OCI-M2 (cell line): ENCODE data around the gene MICU1.
"Not testable (repeated sequence)": the region's sequence is repeated elsewhere in the genome, so short reads cannot be mapped to it uniquely, and the experiment has no call there.

Experiments used
- DNase-seq: peaks from one replicate; lab custom pipeline; 2025; ENCODE audit not compliant: unreplicated experiment; lab: John Stamatoyannopoulos, UW

Gene MICU1

DNA sequence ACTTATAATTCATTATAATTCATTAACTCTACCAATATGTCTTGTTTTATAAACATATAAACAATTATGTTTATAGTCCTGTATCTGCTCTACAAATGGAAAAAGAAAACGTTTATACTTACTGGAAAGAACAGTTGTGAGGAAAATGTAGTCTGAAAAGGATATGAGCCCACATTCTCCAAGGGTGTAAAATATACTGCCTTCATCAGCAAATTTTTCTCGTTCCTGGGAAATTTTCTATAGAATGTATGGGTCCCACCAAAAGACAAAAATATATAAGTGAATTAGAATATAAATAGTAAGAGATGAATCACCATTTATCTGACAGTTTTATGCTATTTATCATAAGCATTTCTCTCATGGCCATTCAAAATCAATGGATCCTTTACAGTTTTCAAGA is 117.8 kb downstream of the MICU1 start:
- DNase-seq: no peak

DNA sequence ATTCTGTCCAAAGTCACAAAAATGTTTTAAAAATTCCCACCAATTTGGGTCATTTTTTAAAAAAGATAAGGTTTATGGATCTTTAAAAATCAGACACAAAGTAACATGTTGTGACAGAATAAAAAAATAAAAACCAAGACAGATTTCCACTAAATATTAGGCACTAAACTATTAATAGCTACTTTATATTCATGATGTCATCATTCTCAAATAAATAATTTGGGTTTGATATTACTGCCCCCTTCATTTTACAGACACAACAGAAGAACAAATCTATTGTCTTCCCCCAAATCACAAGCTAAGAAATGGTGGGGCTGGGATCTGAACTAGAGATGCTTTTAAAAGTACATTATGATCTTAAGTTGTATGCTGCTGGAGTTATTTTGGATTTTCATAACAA is 119.4 kb downstream of the MICU1 start:
- no peak for DNase-seq

DNA sequence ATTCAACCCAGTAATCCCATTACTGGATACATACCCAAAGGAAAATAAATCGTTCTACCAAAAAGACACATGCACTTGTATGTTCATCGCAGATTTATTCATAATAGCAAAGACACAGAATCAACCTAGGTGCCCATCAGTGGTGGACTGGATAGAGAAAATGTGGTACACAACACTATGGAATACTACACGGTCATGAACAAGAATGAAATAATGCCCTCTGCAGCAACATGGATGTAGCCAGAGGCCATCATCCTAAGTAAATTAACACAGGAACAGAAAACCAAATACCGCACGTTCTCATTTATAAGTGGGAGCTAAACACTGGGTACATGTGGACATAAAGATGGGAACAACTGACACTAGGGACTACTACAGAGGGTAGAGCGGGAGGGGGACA is 120.4 kb downstream of the MICU1 start:
- no peak for DNase-seq

DNA sequence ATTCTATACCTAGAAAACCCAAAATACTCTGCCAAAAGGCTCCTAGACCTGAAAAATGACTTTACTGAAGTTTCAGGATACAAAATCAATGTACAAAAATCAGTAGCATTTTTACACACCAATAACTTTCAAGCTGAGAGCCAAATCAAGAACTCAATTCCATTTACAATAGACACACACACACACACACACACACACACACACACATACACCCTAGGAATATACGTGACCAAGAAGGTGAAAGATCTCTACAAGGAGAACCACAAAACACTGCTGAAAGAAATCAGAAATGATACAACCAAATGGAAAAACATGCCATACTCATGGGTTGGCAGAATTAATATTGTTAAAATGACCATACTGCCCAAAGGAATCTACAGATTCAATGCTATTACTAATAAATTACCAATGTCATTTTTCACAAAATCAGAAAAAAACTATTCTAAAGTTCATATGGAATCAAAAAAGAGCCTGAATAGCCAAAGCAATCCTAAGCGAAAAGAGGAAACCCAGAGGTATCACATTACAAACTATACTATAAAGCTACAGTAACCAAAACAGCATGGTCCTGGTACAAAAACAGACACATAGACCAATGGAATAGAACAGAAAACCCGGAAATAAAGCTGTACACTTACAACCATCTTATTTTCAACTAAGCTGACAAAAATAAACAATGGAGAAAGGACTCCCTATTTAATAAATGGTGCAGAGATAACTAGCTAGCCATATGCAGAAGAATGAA is 122.0 kb downstream of the MICU1 start:
- no peak for DNase-seq

DNA sequence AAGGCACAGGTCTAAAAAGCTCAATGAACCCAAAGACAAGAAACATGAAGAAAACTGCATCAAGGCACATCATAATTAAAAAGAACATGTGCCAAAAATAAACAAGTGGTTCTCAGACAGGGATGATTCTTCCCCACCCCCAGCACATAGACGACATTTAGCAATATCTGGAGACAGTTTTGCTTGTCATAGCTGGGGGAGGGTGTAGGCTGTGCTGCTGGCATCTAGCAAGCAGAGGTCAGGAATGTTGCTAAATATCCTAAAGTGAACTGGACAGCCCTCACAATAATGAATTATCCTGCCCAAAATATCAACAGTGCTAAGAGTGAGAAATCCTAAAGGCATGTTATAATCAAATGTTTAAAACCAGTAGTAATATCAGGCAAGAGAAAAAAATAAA is 122.6 kb downstream of the MICU1 start:
- DNase-seq: no peak

DNA sequence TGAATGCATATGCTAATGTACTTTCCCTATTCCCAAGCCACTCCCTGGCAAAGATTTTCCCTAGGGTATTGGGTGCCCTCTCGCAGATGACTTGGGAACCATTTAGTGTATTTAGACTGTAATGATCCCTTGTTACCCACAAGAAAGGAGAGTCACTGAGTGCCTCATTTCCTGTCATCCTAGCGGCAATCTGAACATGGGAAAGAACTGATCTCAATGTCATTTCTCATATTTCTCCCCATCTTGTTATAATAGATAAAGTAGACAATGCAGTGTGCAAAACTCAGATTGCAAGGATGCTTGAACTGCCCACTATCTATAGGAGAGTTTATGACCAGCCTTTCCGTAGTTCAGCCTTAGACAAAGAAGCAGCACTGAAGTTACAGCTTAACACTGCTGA is 123.3 kb downstream of the MICU1 start:
- DNase-seq: peak; percentile 14

DNA sequence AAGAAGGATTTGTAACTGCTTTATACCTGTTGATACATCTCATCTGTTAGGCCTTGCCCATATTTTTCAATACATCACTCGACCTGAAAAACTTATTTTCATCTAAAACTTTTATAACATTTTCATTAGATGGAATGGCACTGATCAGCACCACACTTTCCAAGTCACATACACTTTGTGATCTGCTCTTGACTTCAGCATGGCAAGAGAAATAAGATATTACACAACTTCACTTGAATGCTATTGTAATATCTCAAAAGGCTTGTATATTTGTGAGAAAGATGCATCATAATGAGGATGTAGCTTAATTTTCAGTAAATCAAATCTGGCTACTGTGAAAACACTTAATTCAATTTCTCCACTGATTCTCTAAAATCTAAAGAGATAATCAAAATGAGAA is 126.2 kb downstream of the MICU1 start:
- no peak for DNase-seq

DNA sequence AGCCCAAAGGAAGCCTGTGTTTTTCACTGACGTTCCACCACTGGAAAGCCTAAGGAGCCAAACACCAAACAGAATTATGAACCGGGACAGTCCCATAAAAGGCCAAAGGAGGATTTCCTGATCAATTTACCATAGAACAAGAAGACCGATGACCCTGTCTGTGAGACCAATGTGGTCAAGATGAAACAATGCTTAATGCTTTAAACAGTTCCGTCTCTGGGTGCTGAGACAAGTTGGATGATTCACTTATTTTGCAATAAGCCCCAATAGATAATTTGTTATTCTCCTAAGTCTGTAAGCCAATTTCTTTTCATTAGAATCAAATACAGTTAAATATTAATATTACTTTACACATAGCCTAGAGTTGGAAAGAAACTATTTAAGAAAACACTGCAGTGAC is 134.9 kb downstream of the MICU1 start:
- no peak for DNase-seq

DNA sequence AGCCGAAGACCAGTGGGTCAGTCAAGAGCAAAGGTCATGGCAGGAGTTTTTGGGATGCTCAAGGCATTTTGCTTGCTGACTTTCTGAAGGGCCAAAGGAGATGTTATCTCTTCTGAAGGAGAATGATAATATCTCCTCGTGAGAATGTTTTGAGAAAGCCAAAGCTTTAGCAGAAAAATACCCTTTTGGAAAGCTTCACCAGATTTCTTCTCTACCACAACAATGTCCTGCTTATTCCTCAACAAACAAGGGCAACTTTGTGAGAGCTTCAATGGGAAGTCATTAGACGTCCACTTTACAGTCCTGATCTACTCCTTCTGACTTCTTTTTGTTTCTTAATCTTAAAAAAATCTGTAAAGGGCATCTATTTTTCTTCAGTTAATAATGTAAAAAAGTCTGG is 138.4 kb downstream of the MICU1 start:
- no peak for DNase-seq

DNA sequence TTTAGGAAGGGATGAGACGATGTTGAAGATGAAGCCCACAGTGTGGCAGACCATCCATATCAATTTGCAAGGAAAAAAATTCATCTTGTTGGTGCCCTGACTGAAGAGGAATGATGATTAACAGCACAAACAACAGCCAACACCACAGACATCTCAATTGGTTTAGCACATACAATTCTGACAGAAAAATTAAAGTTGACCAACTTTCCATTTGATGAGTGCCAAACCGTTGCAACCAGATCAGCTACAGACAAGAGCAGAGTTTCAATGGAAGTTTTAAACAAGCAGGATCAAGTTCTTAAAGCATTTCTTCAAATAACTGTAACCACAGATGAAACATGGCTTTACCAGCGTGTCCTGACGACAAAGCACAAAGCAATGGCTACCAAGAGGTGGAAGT is 138.8 kb downstream of the MICU1 start:
- DNase-seq: no peak

DNA sequence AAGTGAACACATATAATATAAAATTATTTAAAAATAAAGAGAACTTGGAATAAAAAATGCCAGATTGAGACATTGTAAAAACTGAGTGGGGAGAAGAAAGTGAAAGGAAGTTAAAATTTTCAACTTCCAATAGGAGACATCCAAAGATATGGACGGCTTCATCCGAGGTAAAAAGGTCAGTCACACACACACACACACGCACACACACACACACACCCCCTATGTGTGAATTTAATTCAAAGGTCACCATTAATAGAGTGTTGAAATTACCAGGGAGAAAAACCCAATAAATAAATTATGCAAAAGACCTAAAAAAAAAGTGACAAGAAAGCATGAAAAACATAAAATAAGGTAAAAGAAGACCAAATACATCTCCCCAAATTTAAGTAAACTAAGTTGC is 140.2 kb downstream of the MICU1 start:
- no peak for DNase-seq

DNA sequence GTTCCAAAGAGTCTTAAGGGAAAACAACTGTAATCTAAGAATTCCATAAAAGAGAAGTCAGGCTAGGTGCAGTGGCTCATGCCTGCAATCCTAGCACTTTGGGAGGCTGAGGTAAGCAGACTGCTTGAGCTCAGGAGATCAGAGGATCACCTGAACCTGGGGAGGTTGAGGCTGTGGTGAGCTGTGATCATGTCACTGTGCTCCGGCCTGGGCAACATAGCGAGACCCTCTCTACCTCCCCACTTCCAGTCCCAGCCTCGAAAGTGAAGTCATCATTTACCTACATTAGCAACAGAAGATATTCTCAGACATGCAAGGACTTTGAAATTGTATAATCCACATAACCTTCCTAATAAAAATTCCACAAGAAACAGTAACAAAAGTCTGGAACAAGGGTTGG is 141.4 kb downstream of the MICU1 start:
- DNase-seq: no peak

DNA sequence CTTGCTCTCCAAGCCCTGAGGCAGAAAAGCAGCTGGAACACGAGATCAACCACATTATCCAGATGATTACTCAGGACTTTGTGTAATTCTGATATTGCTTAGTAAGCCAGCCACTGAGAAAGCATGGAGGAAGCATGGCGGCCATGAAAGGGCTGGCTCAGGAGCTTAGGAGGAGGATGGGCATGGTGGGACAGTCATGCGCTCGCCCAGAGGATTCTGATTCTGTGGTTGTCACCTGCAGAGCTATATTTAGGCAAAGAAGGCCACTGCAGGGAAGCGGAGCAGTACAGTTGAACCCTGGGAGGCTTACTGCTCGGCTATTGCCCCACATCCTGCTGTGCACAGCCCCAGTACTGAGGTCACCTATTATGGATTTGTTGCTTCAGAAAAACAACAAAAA is 142.4 kb downstream of the MICU1 start:
- DNase-seq: no peak

DNA sequence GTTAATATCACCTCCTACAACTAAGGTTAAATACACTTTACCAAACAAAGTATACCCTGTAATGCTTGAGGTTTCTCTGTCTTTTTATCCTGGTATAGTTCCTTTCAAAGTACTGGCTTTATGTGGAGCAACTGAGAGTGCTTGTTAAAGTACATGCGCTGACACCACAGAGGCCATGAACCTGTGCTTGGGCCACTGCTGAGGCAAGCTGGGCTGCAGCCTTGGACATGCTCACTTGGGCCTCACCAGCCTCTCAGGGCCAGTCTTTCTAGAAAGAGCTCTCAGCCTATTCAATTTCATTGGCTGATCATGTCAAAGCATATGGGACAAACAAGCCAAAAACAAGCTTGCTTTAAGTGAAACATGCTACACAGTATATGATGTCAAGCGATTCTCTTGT is 145.0 kb downstream of the MICU1 start:
- DNase-seq: no peak

DNA sequence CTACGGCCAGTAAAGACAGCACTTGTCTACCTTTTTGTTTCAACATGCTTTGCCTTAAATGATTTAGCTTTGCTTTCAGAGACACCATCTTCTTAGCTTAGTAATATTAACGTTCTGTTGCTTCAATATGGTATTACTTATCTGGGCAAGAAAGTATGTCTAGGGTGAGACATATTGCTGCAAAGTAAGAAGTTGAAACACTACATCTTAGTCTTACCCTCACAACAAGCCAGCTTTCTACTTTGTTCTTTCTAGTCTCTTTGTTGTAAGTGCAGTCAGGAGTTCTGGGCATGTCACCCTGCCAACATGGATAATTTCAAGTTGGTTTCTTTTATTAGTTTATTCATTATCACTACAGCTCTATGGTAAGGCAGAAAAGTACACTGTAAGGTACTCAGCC is 148.4 kb downstream of the MICU1 start:
- no peak for DNase-seq

DNA sequence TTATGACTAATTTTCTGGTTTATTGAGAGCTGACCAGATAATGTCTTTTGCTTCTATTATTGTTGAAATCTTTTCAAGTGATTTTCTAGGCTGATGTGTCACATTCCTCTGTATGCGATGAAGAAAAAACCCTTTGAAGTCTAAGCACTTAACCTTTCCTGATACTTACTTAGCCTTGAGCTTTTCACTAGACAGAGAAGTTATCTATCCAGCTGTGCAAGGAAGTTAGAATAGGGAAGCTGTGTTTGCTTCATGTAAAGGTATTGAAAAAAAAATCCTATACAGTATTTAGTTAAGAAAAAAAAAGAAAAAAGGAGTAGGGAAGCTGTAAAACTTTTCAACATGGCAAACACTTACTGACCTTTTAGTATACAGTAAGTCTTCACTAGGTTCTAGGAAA is 153.6 kb downstream of the MICU1 start:
- no peak for DNase-seq

DNA sequence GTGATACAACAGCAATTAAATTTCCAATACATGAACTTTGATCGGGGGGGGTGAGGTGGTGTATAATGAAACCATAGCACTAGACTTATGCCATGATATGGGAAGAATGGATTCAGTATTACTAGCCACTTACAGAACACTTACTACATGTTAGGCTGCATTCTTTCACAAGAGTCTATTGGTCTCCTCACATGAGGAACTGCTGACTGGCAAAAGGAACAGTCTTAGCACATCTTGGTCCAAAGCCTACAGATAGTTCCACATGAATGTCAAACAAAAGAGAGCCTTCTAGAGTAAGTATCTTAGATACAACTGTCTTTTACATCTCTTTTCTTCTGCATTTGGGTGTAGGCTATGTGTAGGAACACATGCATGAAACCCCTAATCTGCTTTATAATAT is 155.2 kb downstream of the MICU1 start:
- DNase-seq: no peak

DNA sequence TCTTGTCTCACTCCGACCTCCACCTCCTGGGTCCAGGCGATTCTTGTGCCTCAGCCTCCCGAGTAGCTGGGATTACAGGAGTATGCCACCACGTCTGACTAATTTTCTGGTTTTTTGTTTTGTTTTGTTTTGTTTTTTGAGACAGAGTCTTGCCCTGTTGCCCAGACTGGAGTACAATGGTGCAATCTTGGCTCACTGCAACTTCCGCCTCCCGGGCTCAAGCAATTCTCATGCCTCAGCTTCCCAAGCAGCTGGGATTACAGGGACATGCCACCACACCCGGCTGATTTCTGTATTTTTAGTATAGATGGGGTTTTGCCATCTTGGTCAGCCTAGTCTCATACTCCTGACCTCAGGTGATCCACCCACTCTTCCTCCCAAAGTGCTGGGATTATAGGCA is 158.8 kb downstream of the MICU1 start:
- not testable (repeated sequence) for DNase-seq

DNA sequence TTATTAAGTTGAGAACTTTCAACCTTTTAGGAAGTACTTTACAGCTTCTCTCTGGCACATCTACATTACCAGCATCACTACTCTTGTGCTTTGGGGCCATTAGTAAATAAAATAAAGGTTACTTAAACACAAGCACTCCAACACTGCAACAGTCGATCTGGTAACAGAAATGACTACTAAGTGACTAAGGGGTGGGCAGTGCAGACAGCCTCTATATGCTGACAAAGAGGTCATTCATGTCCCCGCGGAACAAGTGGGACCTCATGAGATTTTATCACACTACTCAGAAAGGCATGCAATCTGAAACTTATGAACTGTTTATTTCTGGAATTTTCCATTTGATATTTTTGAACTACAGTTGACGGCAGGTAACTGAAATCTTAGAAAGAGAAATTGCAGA is 159.9 kb downstream of the MICU1 start:
- DNase-seq: no peak

DNA sequence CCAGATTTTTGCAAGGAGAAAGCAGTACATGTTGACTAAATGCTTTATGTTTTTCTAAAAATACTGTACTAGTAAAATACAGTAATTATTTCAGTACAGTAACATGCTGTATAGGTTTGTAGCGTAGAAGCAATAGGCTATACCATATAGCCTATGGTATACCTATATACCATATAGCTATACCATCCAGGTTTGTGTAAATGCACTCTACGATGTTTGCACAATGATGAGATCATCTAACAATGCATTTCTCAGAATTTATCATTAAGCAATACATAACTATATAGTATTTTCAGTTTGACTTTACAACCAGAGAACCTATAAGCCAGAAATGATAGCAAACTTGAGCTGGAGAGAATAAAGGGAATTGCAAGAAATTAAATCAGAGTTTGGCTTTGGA is 161.4 kb downstream of the MICU1 start:
- DNase-seq: no peak

DNA sequence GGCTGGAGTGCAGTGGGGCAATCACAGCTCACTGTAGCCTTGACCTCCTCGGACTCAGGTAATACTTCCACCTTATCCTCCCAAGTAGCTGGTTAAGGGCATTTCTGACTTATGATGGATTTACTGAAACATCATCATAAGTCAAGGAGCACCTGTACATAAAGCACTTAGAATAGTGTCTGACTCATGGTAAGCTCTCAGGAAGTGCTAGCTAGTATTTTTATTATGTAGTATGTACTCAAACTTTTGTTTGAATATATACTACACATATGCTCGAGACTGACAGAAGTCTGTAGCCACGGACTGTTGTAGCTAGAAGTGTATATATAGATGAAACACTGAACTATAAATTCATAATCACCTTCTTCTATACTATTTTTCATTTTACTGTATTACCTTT is 163.6 kb downstream of the MICU1 start:
- DNase-seq: no peak

DNA sequence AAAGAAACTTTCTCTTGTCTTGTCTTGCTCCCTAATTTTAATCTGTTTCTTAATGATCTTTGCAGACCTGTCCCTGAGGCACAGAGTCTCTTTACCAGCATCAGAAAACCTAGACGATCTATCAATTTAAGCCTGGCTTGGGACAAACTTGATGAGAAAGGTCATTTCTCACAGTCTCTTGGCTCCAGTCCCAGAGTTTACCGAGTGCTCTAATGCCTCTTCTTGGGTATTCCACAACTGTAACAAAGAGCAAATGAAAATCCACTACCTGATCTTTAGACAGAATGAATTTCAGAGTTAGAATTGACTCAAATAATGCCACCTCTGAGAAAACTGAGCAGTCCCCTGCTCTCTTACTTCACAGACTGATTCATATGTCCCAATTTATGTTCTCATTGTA is 164.8 kb downstream of the MICU1 start:
- DNase-seq: no peak

DNA sequence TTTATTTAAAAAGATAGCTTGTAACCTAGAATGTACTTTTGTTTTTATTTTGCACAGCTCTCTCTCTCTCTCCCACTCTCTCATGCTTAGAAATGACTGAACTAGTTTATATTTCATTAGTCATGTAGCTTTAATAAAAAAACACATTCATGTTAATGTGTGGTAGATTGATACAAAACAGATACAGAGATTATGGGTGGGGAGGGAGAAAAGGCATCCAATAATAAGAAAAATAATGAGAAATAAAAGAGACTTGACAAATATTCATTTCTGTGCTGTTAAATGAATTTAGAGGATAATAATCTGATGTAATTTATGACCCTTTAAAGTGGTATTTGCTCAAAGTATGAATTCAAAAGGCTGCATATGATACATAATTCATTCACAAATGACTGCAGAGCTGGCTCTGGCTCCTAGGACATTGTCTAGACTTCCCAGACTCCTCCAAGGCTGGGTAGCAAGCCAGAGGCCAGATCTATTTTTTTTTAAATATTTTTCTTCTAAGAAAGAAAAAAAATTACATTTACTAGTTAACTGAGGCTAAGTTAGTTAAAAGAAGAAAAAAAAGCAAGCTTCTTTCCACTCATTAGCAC is 165.5 kb downstream of the MICU1 start:
- DNase-seq: no peak
